Uterus (tissue), 2 donors: Measurements from ENCODE around the gene TMPRSS11E.

ENCODE experiments used
- POLR2A ChIP-seq, 2 donors: fragments of 450-650 bp; IDR thresholded peaks; one replicate each; pipeline ENCODE4 v1.6.1; 2016; ENCODE audit warnings: antibody characterized with exemption in 2 of 2, mild to moderate bottlenecking in 1 of 2, moderate library complexity in 1 of 2
- TF ChIP-seq, protein P1 (sequence below), 4 experiments: fragments of 200-600 bp in 2 of 4; fragments of 450-650 bp in 2 of 4; sonication (generic) in 2 of 4; IDR thresholded peaks; one replicate each; pipeline ENCODE4 v1.5.1; 2016 to 2019; ENCODE audit warnings: antibody characterized with exemption in 4 of 4, mild to moderate bottlenecking in 2 of 4, moderate library complexity in 1 of 4

DNA sequence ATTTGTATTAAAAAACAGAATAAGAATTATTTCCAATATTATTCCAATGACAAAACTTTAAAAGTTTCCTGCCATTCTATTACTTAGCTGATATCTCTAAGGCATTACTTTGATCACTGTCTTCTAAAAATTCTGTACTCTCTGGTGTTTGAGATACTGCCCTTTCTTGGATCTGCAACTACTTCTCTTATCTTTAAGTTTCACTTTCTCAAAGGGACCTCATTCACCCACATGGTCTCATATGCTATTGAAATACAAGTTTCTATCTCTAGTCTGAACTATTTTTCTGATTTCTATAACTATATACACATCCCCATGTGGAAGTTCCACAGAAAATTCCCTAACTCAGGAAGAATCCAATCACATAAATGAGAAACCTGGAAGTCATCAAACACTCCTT is 22.2 kb downstream of the TMPRSS11E start:
- TF ChIP-seq, protein P1, sequence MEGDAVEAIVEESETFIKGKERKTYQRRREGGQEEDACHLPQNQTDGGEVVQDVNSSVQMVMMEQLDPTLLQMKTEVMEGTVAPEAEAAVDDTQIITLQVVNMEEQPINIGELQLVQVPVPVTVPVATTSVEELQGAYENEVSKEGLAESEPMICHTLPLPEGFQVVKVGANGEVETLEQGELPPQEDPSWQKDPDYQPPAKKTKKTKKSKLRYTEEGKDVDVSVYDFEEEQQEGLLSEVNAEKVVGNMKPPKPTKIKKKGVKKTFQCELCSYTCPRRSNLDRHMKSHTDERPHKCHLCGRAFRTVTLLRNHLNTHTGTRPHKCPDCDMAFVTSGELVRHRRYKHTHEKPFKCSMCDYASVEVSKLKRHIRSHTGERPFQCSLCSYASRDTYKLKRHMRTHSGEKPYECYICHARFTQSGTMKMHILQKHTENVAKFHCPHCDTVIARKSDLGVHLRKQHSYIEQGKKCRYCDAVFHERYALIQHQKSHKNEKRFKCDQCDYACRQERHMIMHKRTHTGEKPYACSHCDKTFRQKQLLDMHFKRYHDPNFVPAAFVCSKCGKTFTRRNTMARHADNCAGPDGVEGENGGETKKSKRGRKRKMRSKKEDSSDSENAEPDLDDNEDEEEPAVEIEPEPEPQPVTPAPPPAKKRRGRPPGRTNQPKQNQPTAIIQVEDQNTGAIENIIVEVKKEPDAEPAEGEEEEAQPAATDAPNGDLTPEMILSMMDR (IDR thresholded peaks at IDR 0.05), result no peak
- no peak for TF ChIP-seq POLR2A (IDR thresholded peaks at IDR 0.05)
